Neural crest cell (in vitro differentiated cells): ENCODE results near the gene TAF11L3. TPM values are rescaled to one million over a fixed set of nuclear protein-coding genes. Genes with fewer than 3 reads are reported as not detected.
"Not testable (repeated sequence)": the region's sequence is repeated elsewhere in the genome, so short reads cannot be mapped to it uniquely, and the experiment has no call there.

Experiments
- DNase-seq: peaks from one replicate; pipeline ENCODE4 v3.0.0; 2021; ENCODE audit warnings: low read depth, mixed read lengths, low spot score
- H3K27ac Mint-ChIP-seq: one replicate; pipeline ENCODE4 v1.8.0; 2021; ENCODE audit warnings: mild to moderate bottlenecking, mixed read lengths; ENCODE audit not compliant: unreplicated experiment
- H3K27me3 Mint-ChIP-seq: 2 replicates; pipeline ENCODE4 v1.8.0; 2021; ENCODE audit warnings: low read depth, mild to moderate bottlenecking, mixed read lengths
- H3K36me3 Mint-ChIP-seq: 2 replicates; pipeline ENCODE4 v1.8.0; 2021; ENCODE audit warnings: low read depth, mild to moderate bottlenecking, mixed read lengths
- H3K4me1 Mint-ChIP-seq: 2 replicates; pipeline ENCODE4 v1.8.0; 2021; ENCODE audit warnings: mixed read lengths
- H3K4me3 Mint-ChIP-seq: one replicate; pipeline ENCODE4 v1.8.0; 2021; ENCODE audit warnings: mild to moderate bottlenecking, mixed read lengths
- H3K9me3 Mint-ChIP-seq: 2 replicates; pipeline ENCODE4 v1.8.0; 2021; ENCODE audit warnings: mixed read lengths
- CTCF ChIP-seq: fragments of 200-600 bp; sonication (generic); conservative IDR thresholded peaks from 2 replicates; pipeline ENCODE4 v1.5.0; 2021; ENCODE audit warnings: antibody characterized with exemption, mild to moderate bottlenecking
- long read RNA-seq: library from polyadenylated mRNA; unstranded; transcript quantifications from one replicate; pipeline ENCODE4 v2.0.0, GENCODE V29; 2020
- total RNA-seq: library from RNA; stranded (reverse); gene quantifications from 2 replicates; pipeline ENCODE4 v1.2.1, GENCODE V29; 2021

Gene TAF11L3
- not detected in 2 replicates for total RNA-seq
- long read RNA-seq, result 0 reads

GRCh38 chr5:17518067-17518466 lies at the start of gene TAF11L3:
TAF11L3 (plus strand) TSS chr5:17518367.
- not testable (repeated sequence) for H3K27me3 Mint-ChIP-seq, H3K4me1 Mint-ChIP-seq, H3K4me3 Mint-ChIP-seq, H3K9me3 Mint-ChIP-seq, H3K27ac Mint-ChIP-seq, H3K36me3 Mint-ChIP-seq, DNase-seq

GRCh38 chr5:17470064-17470463 lies 48.1 kb upstream of the TAF11L3 start:
- H3K9me3 Mint-ChIP-seq, result no peaks in the 10 kb centered on the region
- no peaks in the 10 kb centered on the region for H3K36me3 Mint-ChIP-seq
- no peak for DNase-seq
- H3K27ac Mint-ChIP-seq, result no peak overlapping the region
- H3K4me1 Mint-ChIP-seq, result peaks cover 6% of the 10 kb centered on the region
- no peak overlapping the region for H3K4me3 Mint-ChIP-seq
- no peak for TF ChIP-seq CTCF
- H3K27me3 Mint-ChIP-seq, result no peaks in the 10 kb centered on the region

- not testable (repeated sequence) for H3K36me3 Mint-ChIP-seq, H3K27me3 Mint-ChIP-seq, H3K4me1 Mint-ChIP-seq, DNase-seq, H3K27ac Mint-ChIP-seq, H3K4me3 Mint-ChIP-seq, H3K9me3 Mint-ChIP-seq
Measured at GRCh38 chr5:17475064-17475463, 43.1 kb upstream of the TAF11L3 start.

- no peaks in the 10 kb centered on the region for H3K4me1 Mint-ChIP-seq
- no peaks in the 10 kb centered on the region for H3K27me3 Mint-ChIP-seq
- no peak overlapping the region for H3K27ac Mint-ChIP-seq
- no peak overlapping the region for H3K4me3 Mint-ChIP-seq
- DNase-seq, result no peak
- no peaks in the 10 kb centered on the region for H3K9me3 Mint-ChIP-seq
- TF ChIP-seq CTCF, result no peak
- no peaks in the 10 kb centered on the region for H3K36me3 Mint-ChIP-seq
Measured at GRCh38 chr5:17477043-17477442, 41.1 kb upstream of the TAF11L3 start.

- no peak for TF ChIP-seq CTCF
- H3K9me3 Mint-ChIP-seq, result no peaks in the 10 kb centered on the region
- H3K27ac Mint-ChIP-seq, result no peak overlapping the region
- no peaks in the 10 kb centered on the region for H3K4me1 Mint-ChIP-seq
- DNase-seq, result no peak
- H3K27me3 Mint-ChIP-seq, result no peaks in the 10 kb centered on the region
- H3K36me3 Mint-ChIP-seq, result no peaks in the 10 kb centered on the region
- no peak overlapping the region for H3K4me3 Mint-ChIP-seq
Measured at GRCh38 chr5:17477573-17478265, 40.4 kb upstream of the TAF11L3 start.

GRCh38 chr5:17481378-17481777 lies 36.8 kb upstream of the TAF11L3 start:
- Mint-ChIP-seq H3K9me3 (no peaks in the 10 kb centered on the region), H3K4me1 (no peaks in the 10 kb centered on the region), H3K4me3 (no peak overlapping the region), H3K27me3 (no peaks in the 10 kb centered on the region), H3K27ac (no peak overlapping the region), H3K36me3 (no peaks in the 10 kb centered on the region)
- DNase-seq, result no peak
- TF ChIP-seq CTCF, result no peak
